ENCODE measurements around the gene MCOLN1.

The MCOLN1 gene

GRCh38 chr19:7504684-7505083 lies 17.7 kb upstream of the MCOLN1 start:
- no peak for DNase-seq

- DNase-seq = no peak
Observed at GRCh38 chr19:7505288-7505681, 17.1 kb upstream of the MCOLN1 start.

- DNase-seq = no peak
Observed at GRCh38 chr19:7505682-7506384, 16.6 kb upstream of the MCOLN1 start.

GRCh38 chr19:7506385-7507328 lies 15.8 kb upstream of the MCOLN1 start:
- peak; percentile 37 for DNase-seq

GRCh38 chr19:7507884-7508283 lies 14.5 kb upstream of the MCOLN1 start:
- no peak for DNase-seq

- no peak for DNase-seq
Observed at GRCh38 chr19:7509625-7510024, 12.8 kb upstream of the MCOLN1 start.

GRCh38 chr19:7512400-7512851 lies 10.0 kb upstream of the MCOLN1 start:
- no peak for DNase-seq

- no peak for DNase-seq
Observed at GRCh38 chr19:7513809-7514642, 8.4 kb upstream of the MCOLN1 start.

GRCh38 chr19:7515110-7515644 lies 7.2 kb upstream of the MCOLN1 start:
- no peak for DNase-seq

GRCh38 chr19:7515645-7516151 lies 6.7 kb upstream of the MCOLN1 start, which contains the start of gene ZNF358:
ZNF358 (plus strand) TSS chr19:7516103; CDS start chr19:7519243, 3,140 bp downstream.
- no peak for DNase-seq

- DNase-seq = no peak
Observed at GRCh38 chr19:7516333-7516732, 6.1 kb upstream of the MCOLN1 start.

- DNase-seq = no peak
Observed at GRCh38 chr19:7516878-7517277, 5.5 kb upstream of the MCOLN1 start.

GRCh38 chr19:7519361-7520130 lies 2.9 kb upstream of the MCOLN1 start:
- no peak for DNase-seq

GRCh38 chr19:7520131-7521051 lies 2.0 kb upstream of the MCOLN1 start:
- no peak for DNase-seq

- no peak for DNase-seq
Observed at GRCh38 chr19:7521551-7522071, 813 bp upstream of the MCOLN1 start.

- DNase-seq = no peak
Observed at GRCh38 chr19:7522923-7523667, 671 bp downstream of the MCOLN1 start.

GRCh38 chr19:7524523-7524922 lies 2.1 kb downstream of the MCOLN1 start:
- DNase-seq = no peak

GRCh38 chr19:7524992-7525739 lies 2.7 kb downstream of the MCOLN1 start:
- no peak for DNase-seq

All from DMS 273 treated with DMSO at 0.1 percent for 48 hours (cell line).